Kidney (tissue), 14 donors: ENCODE data around the gene ZNF521. TPM values are rescaled to one million over a fixed set of nuclear protein-coding genes. Genes with fewer than 3 reads are reported as not detected.

Source experiments
- DNase-seq, 5 donors: peaks; one replicate each; pipeline ENCODE4 v3.0.0-alpha.2; 2013 to 2020
- FAIRE-seq: peaks from 2 replicates; lab custom pipeline; 2012; peaks lifted over from hg19 to GRCh38; lab: Jason Lieb, UNC
- H3K27ac ChIP-seq, 2 donors: one replicate each; pipeline ENCODE4 v1.7.0; 2013; ENCODE audit warnings: low read depth in 2 of 2, low read length in 2 of 2, inconsistent platforms in 1 of 2
- H3K27me3 ChIP-seq: one replicate; pipeline ENCODE4 v1.7.1; 2013; ENCODE audit warnings: low read length, inconsistent platforms; ENCODE audit not compliant: control insufficient read depth, insufficient read depth
- H3K36me3 ChIP-seq, 3 donors: one replicate each; pipeline versions ENCODE4 v1.7.0 to v1.7.1; 2013; ENCODE audit warnings: low read length in 3 of 3, control low read depth in 1 of 3, inconsistent platforms in 1 of 3; ENCODE audit not compliant: insufficient read depth in 3 of 3, control insufficient read depth in 2 of 3
- H3K4me1 ChIP-seq, 3 donors: one replicate each; pipeline versions ENCODE4 v1.7.0 to v1.7.1; 2013; ENCODE audit warnings: low read length in 3 of 3, inconsistent platforms in 1 of 3, low read depth in 1 of 3; ENCODE audit not compliant: control insufficient read depth in 2 of 3, insufficient read depth in 2 of 3
- H3K4me3 ChIP-seq, 3 donors: one replicate each; pipeline versions ENCODE4 v1.7.0 to v1.8.1; 2013; ENCODE audit warnings: low read length in 3 of 3, control low read depth in 1 of 3, inconsistent platforms in 1 of 3
- H3K9ac ChIP-seq, 3 donors: one replicate each; pipeline versions ENCODE4 v1.7.0 to v1.7.1; 2013; ENCODE audit warnings: low read length in 3 of 3, control low read depth in 1 of 3, inconsistent platforms in 1 of 3
- H3K9me3 ChIP-seq, 3 donors: one replicate each; pipeline versions ENCODE4 v1.7.0 to v1.7.1; 2013; ENCODE audit warnings: low read length in 3 of 3, control low read depth in 1 of 3, inconsistent platforms in 1 of 3; ENCODE audit not compliant: control insufficient read depth in 2 of 3, insufficient read depth in 1 of 3
- CTCF ChIP-seq: IDR thresholded peaks from 3 replicates; pipeline ENCODE4 v1.5.1; 2012; ENCODE audit warnings: mild to moderate bottlenecking, moderate library complexity, borderline replicate concordance; ENCODE audit not compliant: insufficient read depth; ENCODE audit errors: extremely low read depth
- intact Hi-C: fragments of 100-400 bp; cut with DNase I; formaldehyde crosslinking; loops from one replicate; pipeline ENCODE4 v1.11.1; 2022
- polyA plus RNA-seq: library from polyadenylated mRNA; stranded (reverse); fragments of 350-450 nt; fragmentation: Illumina TruSeq; extraction: RNeasy Lipid Tissue Mini Kit (QIAGEN cat#74804); gene quantifications from one replicate; pipeline ENCODE4 v1.2.3, GENCODE V29; 2014; ENCODE audit warnings: low read depth, low replicate concordance; ENCODE audit not compliant: insufficient read depth
- total RNA-seq: library from RNA; stranded (reverse); fragmentation: NEBNext Ultra II Directional; extraction: Animal tissue kit (Norgen Biotek cat#: 25700); gene quantifications from one replicate; pipeline ENCODE4 v1.2.1, GENCODE V29; 2021
- donor health status: control.
- donor health status: control.
- donor health status: control.
- donor health status: control.
- donor health status: control.
- donor health status: DM: yes; HTN: yes; CAD: no.
- donor health status: Normal renal cell carcinoma (clear cell type).

ZNF521 gene
- total and polyA plus RNA-seq, 2 donors from 2014 or later = 1.8 to 18.0 TPM

GRCh38 chr18:25299426-25300300 is 52.3 kb downstream of the ZNF521 start:
- Histone ChIP-seq H3K9ac (no peak overlapping the region), H3K27me3 (no peaks in the 10 kb centered on the region), H3K9me3 (no peaks in the 10 kb centered on the region), H3K27ac (no peak overlapping the region), H3K4me1 (no peaks in the 10 kb centered on the region), H3K36me3 (no peaks in the 10 kb centered on the region), H3K4me3 (no peak overlapping the region)
- intact Hi-C loops = no loop called here
- DNase-seq (no peak), FAIRE-seq (no peak)
- no peak for TF ChIP-seq CTCF

- Histone ChIP-seq H3K36me3 (no peaks in the 10 kb centered on the region), H3K4me1 (no peaks in the 10 kb centered on the region), H3K9ac (no peak overlapping the region), H3K9me3 (no peaks in the 10 kb centered on the region), H3K27me3 (no peaks in the 10 kb centered on the region), H3K27ac (peak overlapping the region in 1 of 2 donors; percentile 49), H3K4me3 (no peak overlapping the region)
- FAIRE-seq (no peak), DNase-seq (peak in 3 of 5 donors; percentile 46 to 66 (median 54))
- intact Hi-C loops = no loop called here
- TF ChIP-seq CTCF = no peak
Measured at GRCh38 chr18:25298853-25299274, 53.1 kb downstream of the ZNF521 start.

- H3K4me3 ChIP-seq = no peak overlapping the region
- H3K9me3 ChIP-seq = no peaks in the 10 kb centered on the region
- intact Hi-C loops = no loop called here
- no peaks in the 10 kb centered on the region for H3K4me1 ChIP-seq
- H3K36me3 ChIP-seq = no peaks in the 10 kb centered on the region
- H3K9ac ChIP-seq = no peak overlapping the region
- H3K27ac ChIP-seq = no peak overlapping the region
- H3K27me3 ChIP-seq = no peaks in the 10 kb centered on the region
- DNase-seq (no peak), FAIRE-seq (no peak)
- TF ChIP-seq CTCF = no peak
Measured at GRCh38 chr18:25295624-25296138, 56.3 kb downstream of the ZNF521 start.
